Spinal cord (tissue), 10 donors: ENCODE data around the gene CHN2. TPM values are rescaled to one million over a fixed set of nuclear protein-coding genes. Genes with fewer than 3 reads are reported as not detected.
"Not testable (repeated sequence)": the region's sequence is repeated elsewhere in the genome, so short reads cannot be mapped to it uniquely, and the experiment has no call there.

Source experiments
- DNase-seq, 6 donors: peaks; one replicate each; pipeline versions ENCODE4 v3.0.0 to v3.0.0-alpha.2; 2013 to 2015; ENCODE audit warnings: low spot score in 6 of 6, low read depth in 4 of 6
- H3K27ac ChIP-seq: one replicate; pipeline ENCODE4 v1.5.1; 2013; ENCODE audit warnings: low read depth, low read length, control low read depth
- H3K27me3 ChIP-seq: one replicate; pipeline ENCODE4 v1.6.1; 2013; ENCODE audit warnings: low read length; ENCODE audit not compliant: control insufficient read depth, insufficient read depth
- H3K36me3 ChIP-seq: one replicate; pipeline ENCODE4 v1.6.1; 2013; ENCODE audit warnings: low read length; ENCODE audit not compliant: control insufficient read depth, insufficient read depth
- H3K4me1 ChIP-seq: one replicate; pipeline ENCODE4 v1.6.1; 2013; ENCODE audit warnings: low read length; ENCODE audit not compliant: control insufficient read depth, insufficient read depth
- H3K4me3 ChIP-seq: one replicate; pipeline ENCODE4 v1.5.1; 2013; ENCODE audit warnings: low read depth, low read length, control low read depth
- H3K9me3 ChIP-seq: one replicate; pipeline ENCODE4 v1.6.1; 2013; ENCODE audit warnings: low read length; ENCODE audit not compliant: control insufficient read depth, insufficient read depth
- WGBS: methylation state at CpG from one replicate; pipeline ENCODE4 v1.1.5; 2013; ENCODE audit warnings: missing lambda C conversion rate; ENCODE audit not compliant: insufficient coverage; 5-methylcytosine and 5-hydroxymethylcytosine counted together
- polyA plus RNA-seq, 2 donors: library from polyadenylated mRNA; unstranded; fragments of 120-200 nt; gene quantifications; one replicate each; pipeline ENCODE4 v1.2.1, GENCODE V29; 2013; ENCODE audit not compliant: insufficient read length in 2 of 2
- total RNA-seq, 2 donors: library from RNA; depleted of rRNA in 1 of 2; stranded (reverse); fragments of 120-200 nt in 1 of 2; fragments of >200 nt in 1 of 2; gene quantifications; one replicate each; pipeline versions ENCODE4 v1.2.3 to v1.2.4, GENCODE V29; 2013 to 2014
- donor health status: healthy.

The CHN2 gene
- total and polyA plus RNA-seq, 4 donors: 17.9 to 30.5 (median 21.4) TPM

DNA sequence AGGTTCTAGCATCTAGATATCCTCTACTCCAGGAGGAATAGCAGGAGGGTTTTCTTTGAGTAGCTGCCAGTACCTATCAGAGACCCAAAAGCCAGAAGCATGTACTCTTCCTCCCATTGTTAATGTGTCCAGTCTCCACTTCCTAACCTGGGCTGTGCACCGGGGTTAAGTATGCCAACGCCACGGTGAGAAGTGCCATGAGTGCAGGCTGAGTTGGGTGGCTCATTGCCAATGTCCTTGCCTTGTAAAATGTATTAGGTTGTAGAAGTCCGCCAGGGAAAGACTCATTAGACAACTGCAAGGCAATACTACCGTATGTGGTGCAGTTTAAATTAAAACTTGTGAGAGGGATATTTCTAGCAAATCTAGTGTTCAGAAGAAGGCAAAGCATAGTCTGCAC, 314.0 kb downstream of the CHN2 start:
- no peak for DNase-seq
- no peak overlapping the region for H3K4me3 ChIP-seq
- H3K27ac ChIP-seq: no peak overlapping the region
- no peaks in the 10 kb centered on the region for H3K4me1 ChIP-seq
- no peaks in the 10 kb centered on the region for H3K27me3 ChIP-seq
- WGBS: 69% methylated on average over 4 of the region's 5 CpGs
- no peaks in the 10 kb centered on the region for H3K36me3 ChIP-seq
- no peaks in the 10 kb centered on the region for H3K9me3 ChIP-seq

GRCh38 chr7:29510028-29510427, 315.5 kb downstream of the CHN2 start:
- no peak for DNase-seq
- Histone ChIP-seq H3K9me3 (no peaks in the 10 kb centered on the region), H3K4me1 (no peaks in the 10 kb centered on the region), H3K27ac (no peak overlapping the region), H3K4me3 (no peak overlapping the region), H3K27me3 (no peaks in the 10 kb centered on the region), H3K36me3 (no peaks in the 10 kb centered on the region)
- 100% methylated on average over 3 of the region's 4 CpGs for WGBS

DNA sequence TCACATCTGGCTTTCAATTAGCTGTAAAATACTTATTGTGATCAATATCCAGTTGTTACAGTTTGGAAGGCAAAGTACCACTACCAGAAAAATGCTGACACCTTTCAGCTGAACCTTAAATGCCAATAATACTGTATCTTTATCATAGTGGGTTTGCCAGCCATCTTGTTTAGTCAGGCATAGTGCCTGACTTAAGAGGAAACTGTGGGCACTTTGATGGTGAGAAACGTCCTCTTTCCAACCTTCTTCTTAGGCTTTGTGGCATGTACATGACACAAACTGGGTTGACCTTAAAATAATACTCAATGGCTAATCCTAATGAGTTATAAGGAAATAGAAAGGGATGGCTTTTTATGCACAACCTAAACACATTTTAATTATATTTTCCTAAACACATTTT, 316.8 kb downstream of the CHN2 start:
- Histone ChIP-seq H3K9me3 (no peaks in the 10 kb centered on the region), H3K27me3 (no peaks in the 10 kb centered on the region), H3K27ac (no peak overlapping the region), H3K4me3 (no peak overlapping the region), H3K36me3 (no peaks in the 10 kb centered on the region), H3K4me1 (no peaks in the 10 kb centered on the region)
- WGBS: no CpG with 5 or more reads among the region's 1 CpG
- no peak for DNase-seq

- Histone ChIP-seq H3K36me3 (no peaks in the 10 kb centered on the region), H3K4me1 (no peaks in the 10 kb centered on the region), H3K27me3 (no peaks in the 10 kb centered on the region), H3K4me3 (no peak overlapping the region), H3K27ac (no peak overlapping the region), H3K9me3 (no peaks in the 10 kb centered on the region)
- 70% methylated on average over 7 of the region's 8 CpGs for WGBS
- no peak for DNase-seq
These were observed 317.3 kb downstream of the CHN2 start for GRCh38 chr7:29511851-29512250.

- no peak for DNase-seq
- Histone ChIP-seq H3K4me3 (no peak overlapping the region), H3K27ac (no peak overlapping the region), H3K36me3 (no peaks in the 10 kb centered on the region), H3K9me3 (no peaks in the 10 kb centered on the region), H3K4me1 (no peaks in the 10 kb centered on the region), H3K27me3 (no peaks in the 10 kb centered on the region)
- no CpG with 5 or more reads among the region's 2 CpGs for WGBS
These were observed 321.9 kb downstream of the CHN2 start for GRCh38 chr7:29516491-29516890.

GRCh38 chr7:29518616-29519015, 324.0 kb downstream of the CHN2 start:
- DNase-seq: peak in 1 of 6 donors; percentile 55
- no peak overlapping the region for H3K4me3 ChIP-seq
- WGBS: no CpG with 5 or more reads among the region's 1 CpG
- H3K36me3 ChIP-seq: no peaks in the 10 kb centered on the region
- H3K27ac ChIP-seq: no peak overlapping the region
- H3K9me3 ChIP-seq: peaks cover 4% of the 10 kb centered on the region
- no peaks in the 10 kb centered on the region for H3K4me1 ChIP-seq
- no peaks in the 10 kb centered on the region for H3K27me3 ChIP-seq

- Histone ChIP-seq H3K4me1 (no peaks in the 10 kb centered on the region), H3K36me3 (no peaks in the 10 kb centered on the region), H3K4me3 (no peak overlapping the region), H3K27me3 (no peaks in the 10 kb centered on the region), H3K9me3 (peaks cover 4% of the 10 kb centered on the region), H3K27ac (no peak overlapping the region)
- no CpG with 5 or more reads among the region's 2 CpGs for WGBS
- no peak for DNase-seq
These were observed 329.2 kb downstream of the CHN2 start for GRCh38 chr7:29523728-29524127.

- no peaks in the 10 kb centered on the region for H3K4me1 ChIP-seq
- H3K27ac ChIP-seq: no peak overlapping the region
- H3K4me3 ChIP-seq: no peak overlapping the region
- peak in 1 of 6 donors; percentile 5 for DNase-seq
- H3K36me3 ChIP-seq: no peaks in the 10 kb centered on the region
- H3K27me3 ChIP-seq: no peaks in the 10 kb centered on the region
- 84% methylated on average over 3 of the region's 4 CpGs for WGBS
- H3K9me3 ChIP-seq: peaks cover 2% of the 10 kb centered on the region
These were observed 333.0 kb downstream of the CHN2 start for GRCh38 chr7:29527505-29528108.

DNA sequence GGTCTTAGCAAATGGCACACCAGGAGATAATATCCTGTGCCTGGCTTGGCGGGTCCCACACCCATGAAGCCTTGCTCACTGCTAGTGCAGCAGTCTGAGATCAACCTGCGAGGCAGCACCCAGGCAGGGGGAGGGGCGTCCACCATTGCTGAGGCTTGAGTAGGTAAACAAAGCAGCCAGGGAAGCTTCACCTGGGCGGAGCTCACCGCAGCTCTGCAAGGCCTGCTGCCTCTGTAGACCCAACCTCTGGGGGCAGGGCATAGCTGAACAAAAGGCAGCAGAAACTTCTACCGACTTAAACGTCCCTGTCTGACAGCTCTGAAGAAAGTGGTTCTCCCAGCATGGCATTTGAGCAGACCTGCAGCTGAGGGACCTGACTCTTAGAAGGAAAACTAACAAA, 334.0 kb downstream of the CHN2 start:
- not testable (repeated sequence) for H3K9me3 ChIP-seq, H3K4me3 ChIP-seq, H3K27me3 ChIP-seq, H3K27ac ChIP-seq, H3K4me1 ChIP-seq, DNase-seq, H3K36me3 ChIP-seq
- 79% methylated on average over 7 of the region's 7 CpGs for WGBS
